Measurements from ENCODE around the gene SELP.

Gene SELP

GRCh38 chr1:169648709-169649108 lies 18.8 kb upstream of the SELP start:
- Histone ChIP-seq H3K4me1 (ENCODE audit: insufficient read depth, low read length, poor library complexity, severe bottlenecking) (peaks cover 28% of the 10 kb centered on the region), H3K36me3 (ENCODE audit: insufficient read depth, low read length) (no peaks in the 10 kb centered on the region), H3K4me2 (ENCODE audit: low read depth, low read length, poor library complexity, severe bottlenecking) (peak overlapping the region; percentile 39), H3K9me2 (replicated peaks; ENCODE audit: low read depth, low read length) (no peaks in the 10 kb centered on the region), H3K9me3 (ENCODE audit: insufficient read depth, low read depth, low read length) (no peaks in the 10 kb centered on the region), H3F3A (ENCODE audit: low read depth) (peaks cover 12% of the 10 kb centered on the region; the same call in 1 of the 2 replicates), H3K9ac (ENCODE audit: low read depth, low read length, poor library complexity, severe bottlenecking) (no peak overlapping the region), H4K20me1 (ENCODE audit: insufficient read depth, low read length, poor library complexity, severe bottlenecking) (no peaks in the 10 kb centered on the region), H3K79me2 (ENCODE audit: insufficient read depth, low read length) (no peaks in the 10 kb centered on the region), H2AFZ (ENCODE audit: low read length) (peak overlapping the region; percentile 9; the same call in 1 of the 2 replicates), H3K27me3 (ENCODE audit: insufficient read depth, low read length, poor library complexity, severe bottlenecking) (no peaks in the 10 kb centered on the region), H3K4me3 (ENCODE audit: low read length, poor library complexity, severe bottlenecking) (peak overlapping the region; percentile 21)
- no peak for TF ChIP-seq CTCF (conservative IDR thresholded peaks at IDR 0.05; ENCODE audit: low read length)

DNA sequence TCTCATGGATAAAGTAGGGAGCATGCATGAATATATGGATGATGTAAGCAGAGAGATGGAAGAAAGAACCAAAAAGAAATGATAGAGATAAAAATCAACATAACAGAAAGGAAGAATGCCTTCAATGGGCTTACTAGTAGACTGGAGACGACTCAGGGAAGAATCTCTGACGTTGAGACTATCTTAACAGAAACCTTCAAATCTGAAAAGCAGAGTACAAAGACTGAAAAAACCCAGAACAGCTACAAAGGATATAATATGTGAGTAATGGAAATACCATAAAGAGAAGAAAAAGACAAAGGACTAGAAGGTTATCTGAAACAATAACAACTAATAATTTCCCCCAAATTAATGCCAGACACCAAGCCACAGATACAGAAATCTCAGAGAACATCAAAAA lies 18.3 kb upstream of the SELP start:
- H3K4me1 ChIP-seq (ENCODE audit: insufficient read depth, low read length, poor library complexity, severe bottlenecking): peaks cover 28% of the 10 kb centered on the region
- H3K79me2 ChIP-seq (ENCODE audit: insufficient read depth, low read length): no peaks in the 10 kb centered on the region
- no peaks in the 10 kb centered on the region for H4K20me1 ChIP-seq (ENCODE audit: insufficient read depth, low read length, poor library complexity, severe bottlenecking)
- H3K9me2 ChIP-seq (replicated peaks; ENCODE audit: low read depth, low read length): no peaks in the 10 kb centered on the region
- TF ChIP-seq EZH2phosphoT487 (IDR thresholded peaks at IDR 0.05; ENCODE audit: borderline replicate concordance) (no peak), CTCF (conservative IDR thresholded peaks at IDR 0.05; ENCODE audit: low read length) (no peak)
- H2AFZ ChIP-seq (ENCODE audit: low read length): no peak overlapping the region
- H3K27me3 ChIP-seq (ENCODE audit: insufficient read depth, low read length, poor library complexity, severe bottlenecking): no peaks in the 10 kb centered on the region
- no peak overlapping the region for H3K4me2 ChIP-seq (ENCODE audit: low read depth, low read length, poor library complexity, severe bottlenecking)
- H3F3A ChIP-seq (ENCODE audit: low read depth): peaks cover 12% of the 10 kb centered on the region; the same call in 1 of the 2 replicates
- no peak overlapping the region for H3K4me3 ChIP-seq (ENCODE audit: low read length, poor library complexity, severe bottlenecking)
- H3K36me3 ChIP-seq (ENCODE audit: insufficient read depth, low read length): no peaks in the 10 kb centered on the region
- no peak overlapping the region for H3K9ac ChIP-seq (ENCODE audit: low read depth, low read length, poor library complexity, severe bottlenecking)
- no peaks in the 10 kb centered on the region for H3K9me3 ChIP-seq (ENCODE audit: insufficient read depth, low read depth, low read length)

DNA sequence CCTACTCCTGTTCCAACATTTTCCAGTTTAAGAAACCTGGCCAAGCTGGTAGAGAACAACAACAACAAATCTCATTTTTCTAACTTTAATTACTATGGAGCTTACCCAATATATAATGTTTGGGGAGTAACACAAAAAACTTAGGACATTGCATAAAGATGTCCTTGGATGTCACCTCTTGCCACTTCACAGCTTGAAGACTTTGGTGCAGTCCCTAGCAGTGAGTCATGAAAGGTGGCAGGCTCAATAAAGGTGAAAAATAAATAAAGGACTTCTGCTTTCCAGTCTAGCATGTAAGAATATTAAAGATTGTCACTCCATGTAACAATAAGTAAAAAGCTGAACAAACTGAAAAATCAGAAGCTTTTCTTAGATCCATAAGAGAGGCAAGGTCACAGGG lies 17.6 kb upstream of the SELP start:
- no peaks in the 10 kb centered on the region for H3K27me3 ChIP-seq (ENCODE audit: insufficient read depth, low read length, poor library complexity, severe bottlenecking)
- H3K79me2 ChIP-seq (ENCODE audit: insufficient read depth, low read length): no peaks in the 10 kb centered on the region
- no peaks in the 10 kb centered on the region for H4K20me1 ChIP-seq (ENCODE audit: insufficient read depth, low read length, poor library complexity, severe bottlenecking)
- H3K36me3 ChIP-seq (ENCODE audit: insufficient read depth, low read length): no peaks in the 10 kb centered on the region
- peaks cover 28% of the 10 kb centered on the region for H3K4me1 ChIP-seq (ENCODE audit: insufficient read depth, low read length, poor library complexity, severe bottlenecking)
- H3K9me3 ChIP-seq (ENCODE audit: insufficient read depth, low read depth, low read length): no peaks in the 10 kb centered on the region
- H3K9me2 ChIP-seq (replicated peaks; ENCODE audit: low read depth, low read length): no peaks in the 10 kb centered on the region
- no peak for TF ChIP-seq EZH2phosphoT487 (IDR thresholded peaks at IDR 0.05; ENCODE audit: borderline replicate concordance)
- TF ChIP-seq CTCF (conservative IDR thresholded peaks at IDR 0.05; ENCODE audit: low read length): no peak
- no peak overlapping the region for H2AFZ ChIP-seq (ENCODE audit: low read length)
- no peak overlapping the region for H3K4me3 ChIP-seq (ENCODE audit: low read length, poor library complexity, severe bottlenecking)
- H3F3A ChIP-seq (ENCODE audit: low read depth): peaks cover 12% of the 10 kb centered on the region; the same call in 1 of the 2 replicates
- no peak overlapping the region for H3K9ac ChIP-seq (ENCODE audit: low read depth, low read length, poor library complexity, severe bottlenecking)
- no peak overlapping the region for H3K4me2 ChIP-seq (ENCODE audit: low read depth, low read length, poor library complexity, severe bottlenecking)
